Measurements from ENCODE around the gene OARD1.

DNA sequence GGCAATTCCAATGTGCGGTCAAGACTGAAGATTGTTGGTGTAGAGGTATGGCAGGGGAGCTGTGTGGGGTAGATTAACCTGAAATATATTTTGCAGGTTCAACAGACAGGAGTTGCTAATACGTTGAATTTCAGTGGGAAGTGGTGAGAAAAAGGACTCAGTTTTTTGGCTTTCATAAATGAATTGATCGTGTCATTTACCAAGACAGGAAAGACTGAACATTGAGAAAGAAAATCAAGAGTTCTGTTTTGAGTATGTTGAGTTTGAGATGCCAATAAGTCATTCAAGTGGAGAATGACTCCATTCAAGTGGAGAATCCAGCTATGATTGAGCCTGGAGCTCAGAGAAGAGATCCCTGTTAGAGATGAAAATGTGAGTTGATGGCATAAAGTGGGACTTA, 31.7 kb upstream of the OARD1 start:
- TF ChIP-seq, protein P1, sequence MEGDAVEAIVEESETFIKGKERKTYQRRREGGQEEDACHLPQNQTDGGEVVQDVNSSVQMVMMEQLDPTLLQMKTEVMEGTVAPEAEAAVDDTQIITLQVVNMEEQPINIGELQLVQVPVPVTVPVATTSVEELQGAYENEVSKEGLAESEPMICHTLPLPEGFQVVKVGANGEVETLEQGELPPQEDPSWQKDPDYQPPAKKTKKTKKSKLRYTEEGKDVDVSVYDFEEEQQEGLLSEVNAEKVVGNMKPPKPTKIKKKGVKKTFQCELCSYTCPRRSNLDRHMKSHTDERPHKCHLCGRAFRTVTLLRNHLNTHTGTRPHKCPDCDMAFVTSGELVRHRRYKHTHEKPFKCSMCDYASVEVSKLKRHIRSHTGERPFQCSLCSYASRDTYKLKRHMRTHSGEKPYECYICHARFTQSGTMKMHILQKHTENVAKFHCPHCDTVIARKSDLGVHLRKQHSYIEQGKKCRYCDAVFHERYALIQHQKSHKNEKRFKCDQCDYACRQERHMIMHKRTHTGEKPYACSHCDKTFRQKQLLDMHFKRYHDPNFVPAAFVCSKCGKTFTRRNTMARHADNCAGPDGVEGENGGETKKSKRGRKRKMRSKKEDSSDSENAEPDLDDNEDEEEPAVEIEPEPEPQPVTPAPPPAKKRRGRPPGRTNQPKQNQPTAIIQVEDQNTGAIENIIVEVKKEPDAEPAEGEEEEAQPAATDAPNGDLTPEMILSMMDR (IDR thresholded peaks at IDR 0.05) = no peak
- no peak for TF ChIP-seq POLR2A (IDR thresholded peaks at IDR 0.05)
